Measurements from ENCODE around the gene BNIP5.
A peak's percentile ranks its signal among the peaks of the same experiment; 100 is the strongest.
"Not testable (repeated sequence)": the region's sequence is repeated elsewhere in the genome, so short reads cannot be mapped to it uniquely, and the experiment has no call there.

The BNIP5 gene

GRCh38 chr6:36340618-36341454 lies 4.1 kb upstream of the BNIP5 start:
- no peak for DNase-seq

GRCh38 chr6:36340306-36340617 lies 3.6 kb upstream of the BNIP5 start:
- DNase-seq: no peak

GRCh38 chr6:36339146-36339545 lies 2.5 kb upstream of the BNIP5 start:
- no peak for DNase-seq

- DNase-seq: not testable (repeated sequence)
These were observed 1.5 kb upstream of the BNIP5 start for GRCh38 chr6:36338223-36338622.

- DNase-seq: no peak
These were observed 1.1 kb upstream of the BNIP5 start for GRCh38 chr6:36337814-36338213.

GRCh38 chr6:36336208-36336710 lies 429 bp downstream of the BNIP5 start:
- no peak for DNase-seq

- DNase-seq: no peak
These were observed 1.1 kb downstream of the BNIP5 start for GRCh38 chr6:36335465-36336207.

GRCh38 chr6:36334832-36335459 lies 1.7 kb downstream of the BNIP5 start:
- DNase-seq: no peak

GRCh38 chr6:36333931-36334725 lies 2.6 kb downstream of the BNIP5 start:
- DNase-seq: no peak

GRCh38 chr6:36333171-36333895 lies 3.4 kb downstream of the BNIP5 start:
- no peak for DNase-seq

- no peak for DNase-seq
These were observed 5.3 kb downstream of the BNIP5 start for GRCh38 chr6:36331381-36331780.

- no peak for DNase-seq
These were observed 6.3 kb downstream of the BNIP5 start for GRCh38 chr6:36330366-36330765.

- no peak for DNase-seq
These were observed 6.8 kb downstream of the BNIP5 start for GRCh38 chr6:36329798-36330291.

GRCh38 chr6:36328600-36328999 lies 8.1 kb downstream of the BNIP5 start:
- no peak for DNase-seq

GRCh38 chr6:36327919-36328236 lies 8.8 kb downstream of the BNIP5 start:
- peak; percentile 21 for DNase-seq

GRCh38 chr6:36327226-36327918 lies 9.3 kb downstream of the BNIP5 start:
- no peak for DNase-seq

GRCh38 chr6:36326356-36326995 lies 10.2 kb downstream of the BNIP5 start:
- DNase-seq: no peak

- DNase-seq: no peak
These were observed 12.0 kb downstream of the BNIP5 start for GRCh38 chr6:36324715-36325114.

- DNase-seq: no peak
These were observed 12.5 kb downstream of the BNIP5 start for GRCh38 chr6:36324191-36324590.

GRCh38 chr6:36323062-36323461 lies 13.6 kb downstream of the BNIP5 start:
- no peak for DNase-seq

GRCh38 chr6:36322591-36322990 lies 14.1 kb downstream of the BNIP5 start:
- DNase-seq: no peak

All from NCI-H524 treated with DMSO at 0.1 percent for 48 hours (cell line).